ENCODE data around the gene RPP25. TPM values are rescaled to one million over a fixed set of nuclear protein-coding genes. Genes with fewer than 3 reads are reported as not detected.

Gene RPP25
- total and polyA plus RNA-seq, 2 of the 13 experiments (the other 11 are each of a cell fraction or from before 2014, with no cell fraction given): 0.05 to 0.11 TPM

GRCh38 chr15:74995779-74996765 is 39.5 kb upstream of the RPP25 start (continued):
- TF ChIP-seq MTF1 (CRISPR knock-in tag; IDR thresholded peaks at IDR 0.05): no peak
- TF ChIP-seq, protein P1, sequence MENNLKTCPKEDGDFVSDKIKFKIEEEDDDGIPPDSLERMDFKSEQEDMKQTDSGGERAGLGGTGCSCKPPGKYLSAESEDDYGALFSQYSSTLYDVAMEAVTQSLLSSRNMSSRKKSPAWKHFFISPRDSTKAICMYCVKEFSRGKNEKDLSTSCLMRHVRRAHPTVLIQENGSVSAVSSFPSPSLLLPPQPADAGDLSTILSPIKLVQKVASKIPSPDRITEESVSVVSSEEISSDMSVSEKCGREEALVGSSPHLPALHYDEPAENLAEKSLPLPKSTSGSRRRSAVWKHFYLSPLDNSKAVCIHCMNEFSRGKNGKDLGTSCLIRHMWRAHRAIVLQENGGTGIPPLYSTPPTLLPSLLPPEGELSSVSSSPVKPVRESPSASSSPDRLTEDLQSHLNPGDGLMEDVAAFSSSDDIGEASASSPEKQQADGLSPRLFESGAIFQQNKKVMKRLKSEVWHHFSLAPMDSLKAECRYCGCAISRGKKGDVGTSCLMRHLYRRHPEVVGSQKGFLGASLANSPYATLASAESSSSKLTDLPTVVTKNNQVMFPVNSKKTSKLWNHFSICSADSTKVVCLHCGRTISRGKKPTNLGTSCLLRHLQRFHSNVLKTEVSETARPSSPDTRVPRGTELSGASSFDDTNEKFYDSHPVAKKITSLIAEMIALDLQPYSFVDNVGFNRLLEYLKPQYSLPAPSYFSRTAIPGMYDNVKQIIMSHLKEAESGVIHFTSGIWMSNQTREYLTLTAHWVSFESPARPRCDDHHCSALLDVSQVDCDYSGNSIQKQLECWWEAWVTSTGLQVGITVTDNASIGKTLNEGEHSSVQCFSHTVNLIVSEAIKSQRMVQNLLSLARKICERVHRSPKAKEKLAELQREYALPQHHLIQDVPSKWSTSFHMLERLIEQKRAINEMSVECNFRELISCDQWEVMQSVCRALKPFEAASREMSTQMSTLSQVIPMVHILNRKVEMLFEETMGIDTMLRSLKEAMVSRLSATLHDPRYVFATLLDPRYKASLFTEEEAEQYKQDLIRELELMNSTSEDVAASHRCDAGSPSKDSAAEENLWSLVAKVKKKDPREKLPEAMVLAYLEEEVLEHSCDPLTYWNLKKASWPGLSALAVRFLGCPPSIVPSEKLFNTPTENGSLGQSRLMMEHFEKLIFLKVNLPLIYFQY (CRISPR knock-in tag; IDR thresholded peaks at IDR 0.05; ENCODE audit: borderline replicate concordance): no peak
- TF ChIP-seq, protein P2, sequence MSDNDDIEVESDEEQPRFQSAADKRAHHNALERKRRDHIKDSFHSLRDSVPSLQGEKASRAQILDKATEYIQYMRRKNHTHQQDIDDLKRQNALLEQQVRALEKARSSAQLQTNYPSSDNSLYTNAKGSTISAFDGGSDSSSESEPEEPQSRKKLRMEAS (IDR thresholded peaks at IDR 0.05): no peak
- no peak for TF ChIP-seq ZIK1 (CRISPR knock-in tag; IDR thresholded peaks at IDR 0.05; ENCODE audit: borderline replicate concordance, low read depth)
- TF ChIP-seq SP140L (CRISPR knock-in tag; IDR thresholded peaks at IDR 0.05; ENCODE audit: borderline replicate concordance): no peak
- no peak for TF ChIP-seq ZNF143 (CRISPR knock-in tag; IDR thresholded peaks at IDR 0.05)
- TF ChIP-seq ZFP36 (IDR thresholded peaks at IDR 0.05; ENCODE audit: borderline replicate concordance, low read depth, low read length, partially characterized antibody): no peak
- no peak for TF ChIP-seq TEAD2 (CRISPR knock-in tag; IDR thresholded peaks at IDR 0.05)
- TF ChIP-seq ZNF703 (CRISPR knock-in tag; IDR thresholded peaks at IDR 0.05; ENCODE audit: borderline replicate concordance): no peak
- TF ChIP-seq HMG20A (CRISPR knock-in tag; IDR thresholded peaks at IDR 0.05; ENCODE audit: borderline replicate concordance): no peak
- no peak for TF ChIP-seq ZNF776 (CRISPR knock-in tag; IDR thresholded peaks at IDR 0.05)
- TF ChIP-seq, protein P3, sequence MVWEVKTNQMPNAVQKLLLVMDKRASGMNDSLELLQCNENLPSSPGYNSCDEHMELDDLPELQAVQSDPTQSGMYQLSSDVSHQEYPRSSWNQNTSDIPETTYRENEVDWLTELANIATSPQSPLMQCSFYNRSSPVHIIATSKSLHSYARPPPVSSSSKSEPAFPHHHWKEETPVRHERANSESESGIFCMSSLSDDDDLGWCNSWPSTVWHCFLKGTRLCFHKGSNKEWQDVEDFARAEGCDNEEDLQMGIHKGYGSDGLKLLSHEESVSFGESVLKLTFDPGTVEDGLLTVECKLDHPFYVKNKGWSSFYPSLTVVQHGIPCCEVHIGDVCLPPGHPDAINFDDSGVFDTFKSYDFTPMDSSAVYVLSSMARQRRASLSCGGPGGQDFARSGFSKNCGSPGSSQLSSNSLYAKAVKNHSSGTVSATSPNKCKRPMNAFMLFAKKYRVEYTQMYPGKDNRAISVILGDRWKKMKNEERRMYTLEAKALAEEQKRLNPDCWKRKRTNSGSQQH (CRISPR knock-in tag; IDR thresholded peaks at IDR 0.05; ENCODE audit: low read depth): no peak
- TF ChIP-seq ZNF784 (CRISPR knock-in tag; IDR thresholded peaks at IDR 0.05; ENCODE audit: borderline replicate concordance): no peak
- no peak for TF ChIP-seq ZFP41 (CRISPR knock-in tag; IDR thresholded peaks at IDR 0.05; ENCODE audit: borderline replicate concordance)
- no peak for TF ChIP-seq FOXK1 (CRISPR knock-in tag; IDR thresholded peaks at IDR 0.05; ENCODE audit: borderline replicate concordance, low read depth)
- no peak for TF ChIP-seq CAMTA2 (CRISPR knock-in tag; IDR thresholded peaks at IDR 0.05; ENCODE audit: borderline replicate concordance)
- TF ChIP-seq SMAD1 (CRISPR knock-in tag; IDR thresholded peaks at IDR 0.05; ENCODE audit: borderline replicate concordance, low read depth): no peak
- TF ChIP-seq RORA (CRISPR knock-in tag; IDR thresholded peaks at IDR 0.05): no peak
- no peak for TF ChIP-seq ZBTB7B (CRISPR knock-in tag; IDR thresholded peaks at IDR 0.05)
- TF ChIP-seq KLF9 (CRISPR knock-in tag; IDR thresholded peaks at IDR 0.05; ENCODE audit: low read depth): no peak
- TF ChIP-seq ZNF451 (CRISPR knock-in tag; IDR thresholded peaks at IDR 0.05): no peak
- no peak for TF ChIP-seq RFXANK (CRISPR knock-in tag; IDR thresholded peaks at IDR 0.05)
- TF ChIP-seq KLF11 (CRISPR knock-in tag; IDR thresholded peaks at IDR 0.05): no peak

Data from HepG2 (cell line).